IMR-90 (cell line): Measurements from ENCODE around the gene PLCL2. TPM values are rescaled to one million over a fixed set of nuclear protein-coding genes. Genes with fewer than 3 reads are reported as not detected.

Source experiments
- ATAC-seq: fragments of 200-7000 bp; cut with Tn5 transposase; 2 replicates; pipeline ENCODE4 v1.9.1; 2020; ENCODE audit warnings: low read depth, mild to moderate bottlenecking, moderate library complexity
- BruUV-seq: library from RNA; stranded (reverse); fragments of 400-500 nt; replicated peaks from 2 replicates; lab custom pipeline; 2021; lab: Mats Ljungman, UMichigan
- CTCF ChIA-PET: fragments of 300-600 bp; formaldehyde crosslinking; extraction: SDS; loops from one replicate; lab custom pipeline; 2021; ENCODE audit warnings: antibody characterized with exemption; lab: Yijun Ruan, JAX
- POLR2A ChIA-PET: fragments of 300-600 bp; sonication (Branson Sonifier 250); formaldehyde crosslinking; loops from one replicate; lab custom pipeline; 2022; ENCODE audit warnings: antibody characterized with exemption; ENCODE audit not compliant: unreplicated experiment; lab: Charles Lee
- DNase-seq: peaks from one replicate; pipeline ENCODE4 v3.0.0; 2013
- H2AFZ ChIP-seq: replicated peaks from 2 replicates; pipeline ENCODE3; 2013; ENCODE audit warnings: low read length, mild to moderate bottlenecking; ENCODE audit not compliant: poor library complexity
- H2AK5ac ChIP-seq: 2 replicates; pipeline ENCODE4 v1.6.1; 2013; ENCODE audit warnings: low read depth, low read length, inconsistent platforms
- H2AK9ac ChIP-seq: replicated peaks from 2 replicates; pipeline ENCODE3; 2013; ENCODE audit warnings: mild to moderate bottlenecking, low read depth, low read length, moderate library complexity; ENCODE audit not compliant: poor library complexity
- H2BK120ac ChIP-seq: 2 replicates; pipeline ENCODE4 v1.6.1; 2013; ENCODE audit warnings: low read depth, low read length, inconsistent platforms
- H2BK15ac ChIP-seq: 3 replicates; pipeline ENCODE4 v1.6.1; 2013; ENCODE audit warnings: low read depth, low read length, inconsistent platforms
- H2BK20ac ChIP-seq: 2 replicates; pipeline ENCODE4 v1.6.1; 2013; ENCODE audit warnings: low read depth, mild to moderate bottlenecking, inconsistent platforms, low read length, moderate library complexity
- H2BK5ac ChIP-seq: 2 replicates; pipeline ENCODE4 v1.6.1; 2013; ENCODE audit warnings: mild to moderate bottlenecking, low read depth, low read length, inconsistent platforms; ENCODE audit not compliant: poor library complexity, severe bottlenecking
- H3K14ac ChIP-seq: replicated peaks from 2 replicates; pipeline ENCODE4 v1.6.1; 2013; ENCODE audit warnings: low read depth, low read length, inconsistent platforms
- H3K18ac ChIP-seq: 2 replicates; pipeline ENCODE4 v1.6.1; 2013; ENCODE audit warnings: low read depth, low read length, control low read depth
- H3K23ac ChIP-seq: 2 replicates; pipeline ENCODE4 v1.6.1; 2013; ENCODE audit warnings: low read depth, low read length, inconsistent platforms
- H3K27ac ChIP-seq: 2 replicates; pipeline ENCODE4 v1.5.1; 2013; ENCODE audit warnings: mild to moderate bottlenecking, control low read depth, low read length; ENCODE audit not compliant: insufficient read depth
- H3K27me3 ChIP-seq: 2 replicates; pipeline ENCODE4 v1.6.1; 2013; ENCODE audit warnings: low read length; ENCODE audit not compliant: control insufficient read depth, insufficient read depth
- H3K36me3 ChIP-seq: 2 replicates; pipeline ENCODE4 v1.6.1; 2013; ENCODE audit warnings: low read length, mixed read lengths; ENCODE audit not compliant: control insufficient read depth, insufficient read depth
- H3K4ac ChIP-seq: 2 replicates; pipeline ENCODE4 v1.6.1; 2013; ENCODE audit warnings: low read depth, low read length, inconsistent platforms
- H3K4me1 ChIP-seq: 2 replicates; pipeline ENCODE4 v1.6.1; 2013; ENCODE audit warnings: low read length, mixed read lengths; ENCODE audit not compliant: control insufficient read depth, insufficient read depth
- H3K4me2 ChIP-seq: 2 replicates; pipeline ENCODE4 v1.6.1; 2013; ENCODE audit warnings: low read depth, mild to moderate bottlenecking, control low read depth, low read length, moderate library complexity
- H3K4me3 ChIP-seq: 2 replicates; pipeline ENCODE4 v1.5.1; 2013; ENCODE audit warnings: low read depth, mild to moderate bottlenecking, control low read depth, low read length, moderate library complexity; ENCODE audit not compliant: insufficient read depth
- H3K56ac ChIP-seq: 2 replicates; pipeline ENCODE4 v1.6.1; 2013; ENCODE audit warnings: low read length, inconsistent platforms; ENCODE audit not compliant: insufficient read depth; ENCODE audit errors: extremely low read depth
- H3K79me1 ChIP-seq, 2 experiments: 2 replicates each; pipeline ENCODE4 v1.6.1; 2013; ENCODE audit warnings: low read length in 2 of 2, inconsistent platforms in 1 of 2, low read depth in 1 of 2
- H3K9ac ChIP-seq: 2 replicates; pipeline ENCODE4 v1.6.1; 2013; ENCODE audit warnings: low read depth, low read length, control low read depth
- H3K9me1 ChIP-seq: 2 replicates; pipeline ENCODE4 v1.6.1; 2013; ENCODE audit warnings: low read length, inconsistent platforms; ENCODE audit not compliant: insufficient read depth
- H3K9me3 ChIP-seq: 2 replicates; pipeline ENCODE4 v1.6.1; 2013; ENCODE audit warnings: low read length; ENCODE audit not compliant: control insufficient read depth, insufficient read depth
- H4K20me1 ChIP-seq: 2 replicates; pipeline ENCODE4 v1.6.1; 2013; ENCODE audit warnings: low read length, inconsistent platforms; ENCODE audit not compliant: insufficient read depth
- H4K5ac ChIP-seq: 2 replicates; pipeline ENCODE4 v1.6.1; 2013; ENCODE audit warnings: mild to moderate bottlenecking, low read depth, low read length, control low read depth
- H4K8ac ChIP-seq, 2 experiments: 2 replicates each; pipeline ENCODE4 v1.6.1; 2013; ENCODE audit warnings: low read depth in 2 of 2, low read length in 2 of 2, control low read depth in 1 of 2, inconsistent platforms in 1 of 2
- H4K91ac ChIP-seq: 2 replicates; pipeline ENCODE4 v1.6.1; 2013; ENCODE audit warnings: low read depth, low read length, inconsistent platforms; ENCODE audit not compliant: insufficient read depth
- CHD1 ChIP-seq: IDR thresholded peaks from 2 replicates; pipeline ENCODE4 v1.6.1; 2012; ENCODE audit warnings: low read depth, low read length, improper control_type of control experiment
- FOS ChIP-seq: fragments of 150-350 bp; IDR thresholded peaks from 2 replicates; pipeline ENCODE4 v1.6.1; 2016; ENCODE audit warnings: low read depth, low read length
- NFE2L2 ChIP-seq: fragments of 150-350 bp; IDR thresholded peaks from 2 replicates; pipeline ENCODE4 v1.6.1; 2016; ENCODE audit warnings: low read depth, mild to moderate bottlenecking, low read length
- RAD21 ChIP-seq: IDR thresholded peaks from 2 replicates; pipeline ENCODE4 v1.6.1; 2012; ENCODE audit warnings: low read length, improper control_type of control experiment
- SMC3 ChIP-seq: fragments of 150-350 bp; IDR thresholded peaks from 2 replicates; pipeline ENCODE4 v1.6.1; 2016; ENCODE audit warnings: low read depth, mild to moderate bottlenecking, antibody characterized with exemption, low read length, moderate library complexity
- WGBS, 2 experiments: methylation state at CpG; one replicate each; pipeline versions ENCODE4 v1.1.5 to v1.1.7; 2013; ENCODE audit warnings: missing lambda C conversion rate in 2 of 2; ENCODE audit not compliant: insufficient read length in 1 of 2; ENCODE audit errors: extremely low coverage in 2 of 2; 5-methylcytosine and 5-hydroxymethylcytosine counted together
- dilution Hi-C: fragments of 300-500 bp; cut with HindIII; formaldehyde crosslinking; loops from one replicate; pipeline ENCODE4 v1.14.3; 2018; ENCODE audit warnings: low sequenced_read_pairs; ENCODE audit not compliant: unreplicated experiment
- in situ Hi-C: fragments of 300-500 bp; cut with MboI; formaldehyde crosslinking; loops from 3 replicates; pipeline ENCODE4 v1.14.3; 2019; ENCODE audit warnings: low sequenced_read_pairs, inconsistent platforms, mixed read lengths
- intact Hi-C: fragments of 100-400 bp; cut with micrococcal nuclease; formaldehyde crosslinking; loops from 2 replicates; pipeline ENCODE4 v1.10.0; 2022
- polyA plus RNA-seq, 3 experiments: library from polyadenylated mRNA; depleted of rRNA; stranded (reverse); fragments of >200 nt; gene quantifications; 2 replicates each; pipeline ENCODE4 v1.2.3, GENCODE V29; 2012; ENCODE audit warnings: low replicate concordance in 1 of 3
- total RNA-seq: library from RNA; depleted of rRNA; stranded (reverse); fragments of >200 nt; gene quantifications from 2 replicates; pipeline ENCODE4 v1.2.3, GENCODE V29; 2012
- TF ChIP-seq, protein P1 (sequence below): fragments of 150-350 bp; IDR thresholded peaks from 2 replicates; pipeline ENCODE4 v1.6.1; 2016; ENCODE audit warnings: low read depth, mild to moderate bottlenecking, low read length, moderate library complexity, borderline replicate concordance
- TF ChIP-seq, protein P2 (sequence below): conservative IDR thresholded peaks from 2 replicates; pipeline ENCODE4 v1.5.1; 2012; ENCODE audit warnings: mild to moderate bottlenecking, low read depth, low read length, improper control_type of control experiment

PLCL2 gene
- total and polyA plus RNA-seq, 2 of the 4 experiments (the other 2 are of a cell fraction): 0.92 to 3.8 TPM

DNA sequence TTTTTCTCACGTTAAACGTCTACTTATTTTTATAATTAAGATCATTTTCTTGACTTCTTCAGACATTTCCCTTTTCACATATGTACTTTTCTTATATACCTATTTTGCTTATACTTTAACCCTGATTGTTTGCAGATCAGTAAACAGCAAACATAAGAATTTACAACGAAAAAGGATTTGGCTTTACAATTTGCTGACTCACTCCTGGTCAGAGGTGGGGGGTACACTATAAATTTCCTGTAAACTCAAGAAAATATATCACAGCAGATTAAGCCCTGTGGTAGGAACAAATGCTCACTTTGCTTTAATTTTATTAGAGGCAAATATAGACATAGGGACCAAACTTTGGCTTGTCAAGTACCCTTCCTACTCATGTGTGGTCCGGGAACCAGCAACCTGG, 185.0 kb downstream of the PLCL2 start:
- H3K4ac ChIP-seq: no peak overlapping the region
- no peak overlapping the region for H2AFZ ChIP-seq
- no peak overlapping the region for H3K4me3 ChIP-seq
- TF ChIP-seq SMC3 (no peak), CHD1 (no peak), NFE2L2 (peak; percentile 59), FOS (no peak), RAD21 (no peak)
- TF ChIP-seq, protein P1, sequence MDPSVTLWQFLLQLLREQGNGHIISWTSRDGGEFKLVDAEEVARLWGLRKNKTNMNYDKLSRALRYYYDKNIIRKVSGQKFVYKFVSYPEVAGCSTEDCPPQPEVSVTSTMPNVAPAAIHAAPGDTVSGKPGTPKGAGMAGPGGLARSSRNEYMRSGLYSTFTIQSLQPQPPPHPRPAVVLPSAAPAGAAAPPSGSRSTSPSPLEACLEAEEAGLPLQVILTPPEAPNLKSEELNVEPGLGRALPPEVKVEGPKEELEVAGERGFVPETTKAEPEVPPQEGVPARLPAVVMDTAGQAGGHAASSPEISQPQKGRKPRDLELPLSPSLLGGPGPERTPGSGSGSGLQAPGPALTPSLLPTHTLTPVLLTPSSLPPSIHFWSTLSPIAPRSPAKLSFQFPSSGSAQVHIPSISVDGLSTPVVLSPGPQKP: no peak
- TF ChIP-seq, protein P2, sequence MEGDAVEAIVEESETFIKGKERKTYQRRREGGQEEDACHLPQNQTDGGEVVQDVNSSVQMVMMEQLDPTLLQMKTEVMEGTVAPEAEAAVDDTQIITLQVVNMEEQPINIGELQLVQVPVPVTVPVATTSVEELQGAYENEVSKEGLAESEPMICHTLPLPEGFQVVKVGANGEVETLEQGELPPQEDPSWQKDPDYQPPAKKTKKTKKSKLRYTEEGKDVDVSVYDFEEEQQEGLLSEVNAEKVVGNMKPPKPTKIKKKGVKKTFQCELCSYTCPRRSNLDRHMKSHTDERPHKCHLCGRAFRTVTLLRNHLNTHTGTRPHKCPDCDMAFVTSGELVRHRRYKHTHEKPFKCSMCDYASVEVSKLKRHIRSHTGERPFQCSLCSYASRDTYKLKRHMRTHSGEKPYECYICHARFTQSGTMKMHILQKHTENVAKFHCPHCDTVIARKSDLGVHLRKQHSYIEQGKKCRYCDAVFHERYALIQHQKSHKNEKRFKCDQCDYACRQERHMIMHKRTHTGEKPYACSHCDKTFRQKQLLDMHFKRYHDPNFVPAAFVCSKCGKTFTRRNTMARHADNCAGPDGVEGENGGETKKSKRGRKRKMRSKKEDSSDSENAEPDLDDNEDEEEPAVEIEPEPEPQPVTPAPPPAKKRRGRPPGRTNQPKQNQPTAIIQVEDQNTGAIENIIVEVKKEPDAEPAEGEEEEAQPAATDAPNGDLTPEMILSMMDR: no peak
- no peak overlapping the region for H2BK5ac ChIP-seq
- no peak overlapping the region for H3K27ac ChIP-seq
- WGBS, 2 experiments: no CpG with 5 or more reads among the region's 4 CpGs
- H3K9ac ChIP-seq: no peak overlapping the region
- no peak for DNase-seq
- no peaks in the 10 kb centered on the region for H3K36me3 ChIP-seq
- no peak overlapping the region for H4K5ac ChIP-seq
- H4K20me1 ChIP-seq: no peaks in the 10 kb centered on the region
- no TSS peak for BruUV-seq
- dilution Hi-C loops: no loop called here
- intact Hi-C loops: no loop called here
- no peak overlapping the region for H2AK5ac ChIP-seq
- H2AK9ac ChIP-seq: no peak overlapping the region
- no peaks in the 10 kb centered on the region for H3K27me3 ChIP-seq
- no peak overlapping the region for H3K56ac ChIP-seq
- in situ Hi-C loops: no loop called here
- H2BK15ac ChIP-seq: no peak overlapping the region
- H3K18ac ChIP-seq: no peak overlapping the region
- H2BK20ac ChIP-seq: no peak overlapping the region
- no peak overlapping the region for H3K23ac ChIP-seq
- no peak for ATAC-seq
- no peaks in the 10 kb centered on the region for H3K79me1 ChIP-seq
- no peak overlapping the region for H3K4me2 ChIP-seq
- no peak overlapping the region for H2BK120ac ChIP-seq
- H3K14ac ChIP-seq: no peak overlapping the region
- peaks cover 3% of the 10 kb centered on the region; the same call in 1 of the 2 replicates for H3K4me1 ChIP-seq
- H4K8ac ChIP-seq: no peak overlapping the region
- ChIA-PET POLR2A (no interaction called here), CTCF (no interaction called here)
- no peak overlapping the region for H4K91ac ChIP-seq
- no peaks in the 10 kb centered on the region for H3K9me3 ChIP-seq
- H3K9me1 ChIP-seq: peaks cover 5% of the 10 kb centered on the region; the same call in 1 of the 2 replicates
